ENCODE results near the gene ALDH1A3. TPM values are rescaled to one million over a fixed set of nuclear protein-coding genes. Genes with fewer than 3 reads are reported as not detected.

The ALDH1A3 gene
- total RNA-seq, 1 experiment from 2014 or later, result 248 TPM

DNA sequence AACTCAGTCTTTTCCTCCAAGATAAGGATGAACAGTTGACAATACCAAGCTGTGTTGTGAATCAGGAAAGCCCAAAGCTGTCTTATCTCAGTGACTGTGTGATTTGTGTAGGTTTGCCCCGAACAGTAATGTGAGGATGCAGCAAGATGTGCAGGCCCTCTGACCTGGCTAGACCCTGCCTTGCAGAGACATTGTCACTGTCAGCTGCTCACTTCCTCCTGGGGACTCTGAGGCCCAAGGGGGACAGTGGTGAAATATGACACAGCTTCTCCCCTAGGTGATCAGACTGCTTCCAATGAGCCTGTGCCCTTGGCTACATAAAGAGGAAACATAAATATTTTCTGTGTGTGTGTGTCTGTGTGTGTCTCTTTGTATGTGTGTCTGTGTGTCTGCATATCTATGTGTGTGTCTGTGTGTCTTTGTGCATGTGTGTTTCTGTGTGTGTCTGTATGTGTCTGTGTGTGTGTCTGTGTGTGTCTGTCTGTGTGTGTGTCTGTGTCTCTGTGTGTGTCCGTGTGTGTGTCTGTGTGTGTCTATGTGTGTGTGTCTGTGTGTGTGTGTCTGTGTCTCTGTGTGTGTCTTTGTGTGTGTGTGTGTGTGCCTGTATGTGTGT, 61.2 kb downstream of the ALDH1A3 start (continued):
- TF ChIP-seq POLR2A (IDR thresholded peaks at IDR 0.05; ENCODE audit: borderline replicate concordance, extremely low read depth, insufficient read depth, insufficient read length), result no peak
- TF ChIP-seq, protein P1, sequence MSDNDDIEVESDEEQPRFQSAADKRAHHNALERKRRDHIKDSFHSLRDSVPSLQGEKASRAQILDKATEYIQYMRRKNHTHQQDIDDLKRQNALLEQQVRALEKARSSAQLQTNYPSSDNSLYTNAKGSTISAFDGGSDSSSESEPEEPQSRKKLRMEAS (IDR thresholded peaks at IDR 0.05), result no peak

DNA sequence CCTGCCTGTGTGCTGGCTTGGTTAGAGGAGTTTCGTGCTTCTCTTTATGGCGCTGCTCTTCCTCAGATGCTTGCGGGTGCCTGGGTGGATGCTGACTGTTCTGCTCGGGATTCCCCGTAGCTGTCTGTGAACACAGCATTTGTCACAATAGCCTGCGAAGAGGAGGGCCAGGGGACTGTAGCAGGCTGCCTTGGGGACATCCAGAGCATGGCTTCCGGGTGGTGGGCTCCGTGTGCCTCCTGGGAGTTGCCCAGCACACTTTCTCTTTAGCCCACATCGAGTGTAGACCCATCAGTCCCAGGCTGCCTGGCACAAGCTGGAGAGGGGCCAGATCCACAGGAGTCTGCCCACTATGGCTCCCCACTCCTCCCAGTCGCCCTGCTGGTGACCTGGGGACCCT, 61.9 kb downstream of the ALDH1A3 start:
- DNase-seq (ENCODE audit: low read depth, low spot score), result no peak
- no peaks in the 10 kb centered on the region for H3K9me2 ChIP-seq (ENCODE audit: insufficient read depth)
- no peaks in the 10 kb centered on the region for H3K79me2 ChIP-seq (ENCODE audit: insufficient read depth, low read length)
- H3K27ac ChIP-seq (ENCODE audit: low read depth, low read length), result no peak overlapping the region
- intact Hi-C loops (cut with micrococcal nuclease), result no loop called here
- no peak overlapping the region for H3K9ac ChIP-seq (ENCODE audit: low read length)
- no peak overlapping the region for H3K4me3 ChIP-seq (replicated peaks in 1 of 2; ENCODE audit: low read depth in 1 of 2, low read length in 2 of 2)
- ChIA-PET CTCF (no interaction called here), RAD21 (ENCODE audit: low non-redundant PET in 1 of 2, low total read pairs in 2 of 2, uncharacterized antibody in 2 of 2, unreplicated experiment in 2 of 2) (no interaction called here), POLR2A (no interaction called here)
- no peaks in the 10 kb centered on the region for H3K36me3 ChIP-seq (ENCODE audit: control insufficient read depth in 1 of 2, insufficient read depth in 2 of 2, low read length in 2 of 2)
- TF ChIP-seq EGR1 (IDR thresholded peaks at IDR 0.05; ENCODE audit: low read depth) (no peak), TCF7L2 (IDR thresholded peaks at IDR 0.05; ENCODE audit: borderline replicate concordance, extremely low read depth, insufficient read depth, insufficient read length) (no peak), RAD21 (IDR thresholded peaks at IDR 0.05; ENCODE audit: low read depth) (no peak), CBX3 (IDR thresholded peaks at IDR 0.05; ENCODE audit: low read depth) (no peak), POLR2A (IDR thresholded peaks at IDR 0.05; ENCODE audit: borderline replicate concordance, extremely low read depth, insufficient read depth, insufficient read length) (no peak), SIN3A (IDR thresholded peaks at IDR 0.05; ENCODE audit: low read depth) (no peak)
- TF ChIP-seq, protein P1 (IDR thresholded peaks at IDR 0.05), result no peak
- TF ChIP-seq, protein P2, sequence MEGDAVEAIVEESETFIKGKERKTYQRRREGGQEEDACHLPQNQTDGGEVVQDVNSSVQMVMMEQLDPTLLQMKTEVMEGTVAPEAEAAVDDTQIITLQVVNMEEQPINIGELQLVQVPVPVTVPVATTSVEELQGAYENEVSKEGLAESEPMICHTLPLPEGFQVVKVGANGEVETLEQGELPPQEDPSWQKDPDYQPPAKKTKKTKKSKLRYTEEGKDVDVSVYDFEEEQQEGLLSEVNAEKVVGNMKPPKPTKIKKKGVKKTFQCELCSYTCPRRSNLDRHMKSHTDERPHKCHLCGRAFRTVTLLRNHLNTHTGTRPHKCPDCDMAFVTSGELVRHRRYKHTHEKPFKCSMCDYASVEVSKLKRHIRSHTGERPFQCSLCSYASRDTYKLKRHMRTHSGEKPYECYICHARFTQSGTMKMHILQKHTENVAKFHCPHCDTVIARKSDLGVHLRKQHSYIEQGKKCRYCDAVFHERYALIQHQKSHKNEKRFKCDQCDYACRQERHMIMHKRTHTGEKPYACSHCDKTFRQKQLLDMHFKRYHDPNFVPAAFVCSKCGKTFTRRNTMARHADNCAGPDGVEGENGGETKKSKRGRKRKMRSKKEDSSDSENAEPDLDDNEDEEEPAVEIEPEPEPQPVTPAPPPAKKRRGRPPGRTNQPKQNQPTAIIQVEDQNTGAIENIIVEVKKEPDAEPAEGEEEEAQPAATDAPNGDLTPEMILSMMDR (IDR thresholded peaks at IDR 0.05 in 2 of 3, conservative IDR thresholded peaks at IDR 0.05 in 1 of 3; ENCODE audit: borderline replicate concordance in 1 of 3, insufficient read depth in 1 of 3, low read depth in 2 of 3, low read length in 2 of 3), result no peak
- no peak overlapping the region for H2AFZ ChIP-seq (ENCODE audit: low read depth, low read length, poor library complexity, severe bottlenecking)
- no TSS peak for BruUV-seq (replicated peaks)
- H3K4me2 ChIP-seq (ENCODE audit: low read length), result no peak overlapping the region
- H3K27me3 ChIP-seq (ENCODE audit: insufficient read depth, low read length), result no peaks in the 10 kb centered on the region
- no peaks in the 10 kb centered on the region for H3K9me3 ChIP-seq (ENCODE audit: control insufficient read depth in 1 of 2, insufficient read depth in 1 of 2, low read depth in 1 of 2, low read length in 2 of 2)
- peaks cover 0 to 3% of the 10 kb centered on the region in 2 experiments; a peak in 1 of 4 replicates for H3K4me1 ChIP-seq (ENCODE audit: control insufficient read depth in 1 of 2, insufficient read depth in 2 of 2, low read length in 2 of 2)
- no peaks in the 10 kb centered on the region for H4K20me1 ChIP-seq (ENCODE audit: insufficient read depth)
- no peak for ATAC-seq

Data from HCT116 (cell line).